Measurements from ENCODE around the gene SLC24A3.

Gene SLC24A3

DNA sequence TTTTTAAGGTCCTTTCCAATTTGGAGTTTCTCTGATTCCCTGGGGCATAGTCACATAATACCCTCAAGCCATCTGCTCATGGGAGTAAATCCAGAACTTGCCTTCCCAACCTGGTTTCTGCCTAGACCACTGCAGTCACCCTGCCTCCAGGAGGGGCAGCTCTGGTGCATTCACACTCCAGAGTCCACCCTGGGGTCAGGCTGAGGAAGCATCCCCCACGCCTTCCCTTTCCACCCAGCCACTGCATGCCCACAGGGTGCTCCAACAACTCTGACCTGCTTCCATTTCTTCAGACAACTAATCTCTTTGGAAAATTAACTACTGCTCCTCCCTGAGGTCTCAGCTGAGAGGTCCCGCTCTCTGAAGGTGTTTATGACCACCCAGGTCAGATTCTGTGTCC, 334.2 kb downstream of the SLC24A3 start:
- no peaks in the 10 kb centered on the region for H3K36me3 ChIP-seq (ENCODE audit: control insufficient read depth, insufficient read depth, low read length)
- H3K27me3 ChIP-seq (replicated peaks; ENCODE audit: control insufficient read depth, insufficient read depth, low read length) = no peaks in the 10 kb centered on the region
- no peak for TF ChIP-seq CTCF (IDR thresholded peaks at IDR 0.05; ENCODE audit: insufficient read depth, low read length, poor library complexity, severe bottlenecking)
- H3K4me3 ChIP-seq (replicated peaks; ENCODE audit: low read depth, low read length) = no peak overlapping the region
- no peak for DNase-seq (ENCODE audit: extremely low read depth, insufficient read length)

GRCh38 chr20:19547547-19547946, 335.1 kb downstream of the SLC24A3 start:
- no peak for TF ChIP-seq CTCF (IDR thresholded peaks at IDR 0.05; ENCODE audit: insufficient read depth, low read length, poor library complexity, severe bottlenecking)
- Histone ChIP-seq H3K36me3 (ENCODE audit: control insufficient read depth, insufficient read depth, low read length) (no peaks in the 10 kb centered on the region), H3K27me3 (replicated peaks; ENCODE audit: control insufficient read depth, insufficient read depth, low read length) (no peaks in the 10 kb centered on the region), H3K4me3 (replicated peaks; ENCODE audit: low read depth, low read length) (no peak overlapping the region)
- DNase-seq (ENCODE audit: extremely low read depth, insufficient read length) = no peak

DNA sequence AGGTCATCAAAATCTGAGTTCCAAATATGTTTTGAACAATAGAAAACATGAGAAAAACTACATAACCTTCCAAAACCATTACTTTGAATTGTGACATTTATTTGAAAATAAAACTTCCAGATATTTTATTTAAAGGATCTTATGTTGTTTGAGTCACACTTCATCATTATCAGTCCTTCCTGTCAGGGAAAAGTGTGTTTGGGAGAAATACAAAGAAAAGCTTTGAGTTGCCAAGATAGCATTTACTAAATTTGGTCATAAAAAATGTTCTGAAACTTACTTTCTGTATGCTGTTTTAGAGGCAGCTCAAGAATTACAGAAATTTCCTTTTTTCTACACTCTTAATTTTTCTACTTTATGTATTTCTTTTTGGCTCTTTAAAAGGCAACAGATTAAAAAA, 337.5 kb downstream of the SLC24A3 start:
- H3K36me3 ChIP-seq (ENCODE audit: control insufficient read depth, insufficient read depth, low read length) = no peaks in the 10 kb centered on the region
- no peaks in the 10 kb centered on the region for H3K27me3 ChIP-seq (replicated peaks; ENCODE audit: control insufficient read depth, insufficient read depth, low read length)
- TF ChIP-seq CTCF (IDR thresholded peaks at IDR 0.05; ENCODE audit: insufficient read depth, low read length, poor library complexity, severe bottlenecking) = no peak
- DNase-seq (ENCODE audit: extremely low read depth, insufficient read length) = no peak
- no peak overlapping the region for H3K4me3 ChIP-seq (replicated peaks; ENCODE audit: low read depth, low read length)

GRCh38 chr20:19552221-19553180, 340.1 kb downstream of the SLC24A3 start:
- no peak overlapping the region for H3K4me3 ChIP-seq (replicated peaks; ENCODE audit: low read depth, low read length)
- DNase-seq (ENCODE audit: extremely low read depth, insufficient read length) = no peak
- no peak for TF ChIP-seq CTCF (IDR thresholded peaks at IDR 0.05; ENCODE audit: insufficient read depth, low read length, poor library complexity, severe bottlenecking)

GRCh38 chr20:19554666-19555065, 342.2 kb downstream of the SLC24A3 start:
- DNase-seq (ENCODE audit: extremely low read depth, insufficient read length) = no peak
- Histone ChIP-seq H3K4me3 (replicated peaks; ENCODE audit: low read depth, low read length) (no peak overlapping the region), H3K36me3 (ENCODE audit: control insufficient read depth, insufficient read depth, low read length) (no peaks in the 10 kb centered on the region), H3K27me3 (replicated peaks; ENCODE audit: control insufficient read depth, insufficient read depth, low read length) (no peaks in the 10 kb centered on the region)
- no peak for TF ChIP-seq CTCF (IDR thresholded peaks at IDR 0.05; ENCODE audit: insufficient read depth, low read length, poor library complexity, severe bottlenecking)

More at GRCh38 chr20:19552221-19553180, 340.1 kb downstream of the SLC24A3 start:
- no peaks in the 10 kb centered on the region for H3K27me3 ChIP-seq (replicated peaks; ENCODE audit: control insufficient read depth, insufficient read depth, low read length)
- H3K36me3 ChIP-seq (ENCODE audit: control insufficient read depth, insufficient read depth, low read length) = no peaks in the 10 kb centered on the region
